Panc1 (cell line): ENCODE data around the gene IFIT1. TPM values are rescaled to one million over a fixed set of nuclear protein-coding genes. Genes with fewer than 3 reads are reported as not detected.

Source experiments
- ATAC-seq: fragments of 200-7000 bp; cut with Tn5 transposase; 2 replicates; pipeline ENCODE4 v1.9.1; 2020; ENCODE audit warnings: mild to moderate bottlenecking, moderate library complexity
- BruUV-seq: library from RNA; stranded (reverse); fragments of 400-500 nt; replicated peaks from 2 replicates; lab custom pipeline; 2021; lab: Mats Ljungman, UMichigan
- CTCF ChIA-PET: fragments of 300-600 bp; sonication (Branson Sonifier 250); formaldehyde crosslinking; loops from one replicate; lab custom pipeline; 2022; ENCODE audit warnings: antibody characterized with exemption; lab: Charles Lee
- POLR2A ChIA-PET: fragments of 300-600 bp; sonication (Branson Sonifier 250); formaldehyde crosslinking; loops from one replicate; lab custom pipeline; 2022; ENCODE audit warnings: antibody characterized with exemption; lab: Charles Lee
- DNase-seq: peaks from one replicate; pipeline ENCODE4 v3.0.0-alpha.2; 2010; ENCODE audit warnings: low read depth, low spot score
- H3K27ac ChIP-seq: 2 replicates; pipeline ENCODE4 v1.5.1; 2011; ENCODE audit warnings: mild to moderate bottlenecking, low read length, inconsistent platforms
- H3K27me3 ChIP-seq: fragments of 200-500 bp; sonication (Bioruptor generic); 2 replicates; pipeline ENCODE4 v1.6.0; 2014; ENCODE audit warnings: low read length, inconsistent platforms; ENCODE audit not compliant: control insufficient read depth, insufficient read depth
- H3K36me3 ChIP-seq: fragments of 200-500 bp; sonication (Bioruptor generic); 2 replicates; pipeline ENCODE4 v1.5.1; 2014; ENCODE audit warnings: inconsistent platforms, mild to moderate bottlenecking, low read length, moderate library complexity; ENCODE audit not compliant: control insufficient read depth, insufficient read depth
- H3K4me1 ChIP-seq: 2 replicates; pipeline ENCODE4 v1.5.1; 2011; ENCODE audit warnings: inconsistent platforms, mild to moderate bottlenecking, low read length, moderate library complexity; ENCODE audit not compliant: control insufficient read depth, insufficient read depth
- H3K4me3 ChIP-seq, 2 experiments: 2 replicates each; pipeline ENCODE4 v1.5.1; 2011 to 2012; ENCODE audit warnings: low read depth in 2 of 2, low read length in 2 of 2, mild to moderate bottlenecking in 2 of 2, inconsistent platforms in 1 of 2, moderate library complexity in 1 of 2
- H3K9me3 ChIP-seq: fragments of 200-500 bp; sonication (Bioruptor generic); 2 replicates; pipeline ENCODE4 v1.5.1; 2014; ENCODE audit warnings: low read depth, mild to moderate bottlenecking, inconsistent platforms, low read length, moderate library complexity; ENCODE audit not compliant: control insufficient read depth, insufficient read depth
- POLR2AphosphoS5 ChIP-seq: IDR thresholded peaks from 2 replicates; pipeline ENCODE4 v1.6.1; 2012; ENCODE audit warnings: mild to moderate bottlenecking, low read depth, low read length, moderate library complexity
- REST ChIP-seq, 2 experiments: IDR thresholded peaks; 2 replicates each; pipeline ENCODE4 v1.6.1; 2011 to 2012; ENCODE audit warnings: low read depth in 2 of 2, control low read depth in 1 of 2, low read length in 1 of 2, mild to moderate bottlenecking in 1 of 2, moderate library complexity in 1 of 2; ENCODE audit not compliant: insufficient read depth in 1 of 2
- SIN3A ChIP-seq: IDR thresholded peaks from 2 replicates; pipeline ENCODE4 v1.6.1; 2012; ENCODE audit warnings: low read depth, mild to moderate bottlenecking, low read length, moderate library complexity, borderline replicate concordance; ENCODE audit not compliant: insufficient read depth
- TCF7L2 ChIP-seq: IDR thresholded peaks from 2 replicates; pipeline ENCODE4 v1.6.1; 2011; ENCODE audit warnings: mild to moderate bottlenecking, low read depth, low read length, inconsistent platforms
- in situ Hi-C: cut with HindIII; loops from 2 replicates; pipeline ENCODE4 v1.10.0; 2016; ENCODE audit warnings: low sequenced_read_pairs, low pct_unique_long_range_greater_than_20kb
- intact Hi-C: fragments of 100-400 bp; cut with micrococcal nuclease; formaldehyde crosslinking; loops from one replicate; pipeline ENCODE4 v1.10.0; 2022; ENCODE audit not compliant: unreplicated experiment
- total RNA-seq: library from RNA; stranded (reverse); gene quantifications from one replicate; pipeline ENCODE4 v1.2.1, GENCODE V29; 2021; ENCODE audit not compliant: unreplicated experiment
- TF ChIP-seq, protein P1 (sequence below): fragments of 450-650 bp; IDR thresholded peaks from 2 replicates; pipeline ENCODE4 v1.5.1; 2017; ENCODE audit warnings: mild to moderate bottlenecking

The IFIT1 gene
- total RNA-seq, 1 experiment from 2014 or later, result 43.8 TPM

DNA sequence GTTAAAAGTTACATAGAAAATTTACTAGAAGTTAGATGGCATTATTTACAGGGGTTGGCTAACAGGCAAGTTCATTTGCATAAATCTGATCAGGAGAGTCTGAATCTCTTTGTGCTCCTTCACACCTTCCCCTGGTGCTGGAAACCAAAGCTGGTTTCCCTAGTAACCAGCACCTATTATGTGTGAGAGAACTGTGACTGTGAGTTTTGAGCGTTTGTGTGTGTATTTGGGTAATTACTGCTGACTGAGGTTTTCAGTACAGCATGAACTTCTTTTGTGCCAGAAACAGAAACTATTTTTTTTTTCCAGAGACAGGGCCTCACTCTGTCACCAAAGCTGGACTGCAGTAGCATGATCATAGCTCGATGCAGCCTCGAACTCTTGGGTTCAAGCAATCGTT is 24.9 kb upstream of the IFIT1 start:
- no TSS peak for BruUV-seq
- TF ChIP-seq TCF7L2 (no peak), SIN3A (no peak), REST (IDR thresholded peaks at IDR 0.05; ENCODE audit: insufficient read depth in 1 of 2, low read depth in 2 of 2, low read length in 1 of 2) (no peak), POLR2AphosphoS5 (no peak)
- TF ChIP-seq, protein P1, sequence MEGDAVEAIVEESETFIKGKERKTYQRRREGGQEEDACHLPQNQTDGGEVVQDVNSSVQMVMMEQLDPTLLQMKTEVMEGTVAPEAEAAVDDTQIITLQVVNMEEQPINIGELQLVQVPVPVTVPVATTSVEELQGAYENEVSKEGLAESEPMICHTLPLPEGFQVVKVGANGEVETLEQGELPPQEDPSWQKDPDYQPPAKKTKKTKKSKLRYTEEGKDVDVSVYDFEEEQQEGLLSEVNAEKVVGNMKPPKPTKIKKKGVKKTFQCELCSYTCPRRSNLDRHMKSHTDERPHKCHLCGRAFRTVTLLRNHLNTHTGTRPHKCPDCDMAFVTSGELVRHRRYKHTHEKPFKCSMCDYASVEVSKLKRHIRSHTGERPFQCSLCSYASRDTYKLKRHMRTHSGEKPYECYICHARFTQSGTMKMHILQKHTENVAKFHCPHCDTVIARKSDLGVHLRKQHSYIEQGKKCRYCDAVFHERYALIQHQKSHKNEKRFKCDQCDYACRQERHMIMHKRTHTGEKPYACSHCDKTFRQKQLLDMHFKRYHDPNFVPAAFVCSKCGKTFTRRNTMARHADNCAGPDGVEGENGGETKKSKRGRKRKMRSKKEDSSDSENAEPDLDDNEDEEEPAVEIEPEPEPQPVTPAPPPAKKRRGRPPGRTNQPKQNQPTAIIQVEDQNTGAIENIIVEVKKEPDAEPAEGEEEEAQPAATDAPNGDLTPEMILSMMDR, result no peak
- in situ Hi-C loops, result no loop called here
- Histone ChIP-seq H3K27ac (no peak overlapping the region), H3K27me3 (no peaks in the 10 kb centered on the region), H3K9me3 (no peaks in the 10 kb centered on the region), H3K36me3 (no peaks in the 10 kb centered on the region), H3K4me3 (no peak overlapping the region), H3K4me1 (peaks cover 3% of the 10 kb centered on the region; the same call in 1 of the 2 replicates)
- ChIA-PET POLR2A (no interaction called here), CTCF (no interaction called here)
- intact Hi-C loops, result no loop called here
- ATAC-seq, result no peak
- DNase-seq, result no peak

DNA sequence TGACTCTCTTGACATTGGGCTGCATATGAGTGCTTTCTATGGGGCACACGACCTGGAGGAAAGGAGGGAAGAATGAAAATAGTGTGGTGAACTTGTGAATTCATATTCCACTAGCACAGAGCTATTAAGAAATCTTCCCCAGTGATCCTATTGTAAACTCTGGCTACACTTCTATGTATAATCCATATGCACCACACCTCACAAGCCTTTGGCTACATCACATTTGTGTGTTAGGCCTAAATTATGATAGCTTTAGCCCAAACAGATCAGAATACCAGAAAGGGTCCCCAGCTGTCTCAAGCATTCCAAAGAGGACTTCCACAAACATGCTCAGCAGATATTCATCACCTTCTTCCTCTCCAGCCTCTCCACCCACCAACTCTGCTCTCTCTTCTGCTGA is 24.3 kb upstream of the IFIT1 start:
- Histone ChIP-seq H3K27me3 (no peaks in the 10 kb centered on the region), H3K9me3 (no peaks in the 10 kb centered on the region), H3K4me1 (peaks cover 3% of the 10 kb centered on the region; the same call in 1 of the 2 replicates), H3K4me3 (no peak overlapping the region), H3K36me3 (no peaks in the 10 kb centered on the region), H3K27ac (no peak overlapping the region; the same call in 1 of the 2 replicates)
- ChIA-PET CTCF (no interaction called here), POLR2A (no interaction called here)
- ATAC-seq (no peak), DNase-seq (no peak)
- no TSS peak for BruUV-seq
- intact Hi-C loops, result no loop called here
- TF ChIP-seq SIN3A, result no peak
- TF ChIP-seq REST (IDR thresholded peaks at IDR 0.05; ENCODE audit: insufficient read depth in 1 of 2, low read depth in 2 of 2, low read length in 1 of 2), result no peak
- no peak for TF ChIP-seq POLR2AphosphoS5
- no peak for TF ChIP-seq TCF7L2
- TF ChIP-seq, protein P1, result no peak
- in situ Hi-C loops, result no loop called here
